Measurements from ENCODE around the gene WDR33. TPM values are rescaled to one million over a fixed set of nuclear protein-coding genes. Genes with fewer than 3 reads are reported as not detected.
A peak's percentile ranks its signal among the peaks of the same experiment; 100 is the strongest.

Gene WDR33
- total RNA-seq, 4 donors from 2014 or later: 54.4 to 95.8 (median 67.5) TPM

- Histone ChIP-seq H3K27me3 (no peaks in the 10 kb centered on the region), H3K36me3 (no peaks in the 10 kb centered on the region), H3K4me1 (peaks cover 10 to 47% of the 10 kb centered on the region in 2 donors), H3K27ac (no peak overlapping the region), H3K4me3 (replicated peaks in 1 of 3) (no peak overlapping the region), H3K9me3 (no peaks in the 10 kb centered on the region)
- intact Hi-C loops (cut with DNase I): no loop called here
- no peak for TF ChIP-seq CTCF (IDR thresholded peaks at IDR 0.05)
- no peak for TF ChIP-seq POLR2A (IDR thresholded peaks at IDR 0.05)
- DNase-seq: no peak
- 92 to 94% methylated on average over 25 to 27 of the region's 29 CpGs for WGBS, 2 donors
These were observed 159.6 kb downstream of the WDR33 start for GRCh38 chr2:127651381-127651809.

Small RNAs within 50 kb of the gene (small RNA-seq; reads per million reads assigned to genes)
- gene RF00017: not detected
- not detected for gene RF00019
- gene RNU6-395P: not detected
- 1.1 reads per million, percentile 21 among the genes with 10 or more reads in this experiment for gene RNY4P7

Other genes with a start within 250 kb of the WDR33 start
- not detected for gene GPR17, start 165.0 kb downstream of the WDR33 start, total RNA-seq
- gene LIMS2, start 135.6 kb downstream of the WDR33 start, total RNA-seq: 10 to 100 TPM in 3 of 4 donors, 1 to 10 TPM in 1; 9.1 to 27.8 (median 14.2) TPM
- 10 to 100 TPM; 14.0 to 17.9 (median 16.1) TPM for gene SFT2D3, start 109.7 kb downstream of the WDR33 start, total RNA-seq
- 10 to 100 TPM in 3 of 4 donors, 1 to 10 TPM in 1; 8.6 to 11.4 (median 10.7) TPM for gene POLR2D, start 47.0 kb upstream of the WDR33 start, total RNA-seq
- 10 to 100 TPM; 10.3 to 13.4 (median 11.5) TPM for gene AMMECR1L, start 74.8 kb upstream of the WDR33 start, total RNA-seq
- gene SAP130, start 216.9 kb upstream of the WDR33 start, total RNA-seq: 10 to 100 TPM; 10.3 to 14.7 (median 11.3) TPM